HL-60/S4 (cell line): ENCODE data around the gene RAPGEF4.

Experiments used
- in situ Hi-C: fragments of 300-500 bp; cut with MboI; formaldehyde crosslinking; loops from 2 replicates; pipeline ENCODE4 v1.14.3; 2022; ENCODE audit warnings: low sequenced_read_pairs

RAPGEF4 gene

GRCh38 chr2:172955587-172955986 is 219.9 kb downstream of the RAPGEF4 start:
- in situ Hi-C loops: no loop called here

GRCh38 chr2:172957734-172958133 is 222.1 kb downstream of the RAPGEF4 start:
- in situ Hi-C loops: no loop called here

GRCh38 chr2:172962082-172962481 is 226.4 kb downstream of the RAPGEF4 start:
- in situ Hi-C loops: no loop called here

GRCh38 chr2:172962824-172963223 is 227.2 kb downstream of the RAPGEF4 start:
- in situ Hi-C loops: no loop called here

GRCh38 chr2:172964511-172965139 is 229.0 kb downstream of the RAPGEF4 start:
- in situ Hi-C loops: no loop called here

GRCh38 chr2:172965433-172966212 is 230.0 kb downstream of the RAPGEF4 start:
- in situ Hi-C loops: no loop called here

- in situ Hi-C loops: no loop called here
Observed at GRCh38 chr2:172967036-172967982, 231.7 kb downstream of the RAPGEF4 start.

- in situ Hi-C loops: no loop called here
Observed at GRCh38 chr2:172968061-172968469, 232.4 kb downstream of the RAPGEF4 start.

GRCh38 chr2:172969166-172969565 is 233.5 kb downstream of the RAPGEF4 start:
- in situ Hi-C loops: no loop called here

- in situ Hi-C loops: no loop called here
Observed at GRCh38 chr2:172969609-172970008, 234.0 kb downstream of the RAPGEF4 start.

GRCh38 chr2:172970660-172971059 is 235.0 kb downstream of the RAPGEF4 start:
- in situ Hi-C loops: no loop called here

- in situ Hi-C loops: no loop called here
Observed at GRCh38 chr2:172972005-172972619, 236.5 kb downstream of the RAPGEF4 start.

GRCh38 chr2:172974762-172975161 is 239.1 kb downstream of the RAPGEF4 start:
- in situ Hi-C loops: no loop called here

- in situ Hi-C loops: no loop called here
Observed at GRCh38 chr2:172976116-172976515, 240.5 kb downstream of the RAPGEF4 start.

GRCh38 chr2:172976816-172977215 is 241.2 kb downstream of the RAPGEF4 start:
- in situ Hi-C loops: no loop called here

GRCh38 chr2:172977270-172978062 is 241.8 kb downstream of the RAPGEF4 start:
- in situ Hi-C loops: no loop called here

- in situ Hi-C loops: no loop called here
Observed at GRCh38 chr2:172978063-172978383, 242.4 kb downstream of the RAPGEF4 start.

- in situ Hi-C loops: no loop called here
Observed at GRCh38 chr2:172985139-172985892, 249.7 kb downstream of the RAPGEF4 start.

GRCh38 chr2:172986040-172986439 is 250.4 kb downstream of the RAPGEF4 start:
- in situ Hi-C loops: no loop called here

- in situ Hi-C loops: no loop called here
Observed at GRCh38 chr2:172988728-172989127, 253.1 kb downstream of the RAPGEF4 start.
